ENCODE results near the gene RTKN.
"Not testable (repeated sequence)": the region's sequence is repeated elsewhere in the genome, so short reads cannot be mapped to it uniquely, and the experiment has no call there.

The RTKN gene

DNA sequence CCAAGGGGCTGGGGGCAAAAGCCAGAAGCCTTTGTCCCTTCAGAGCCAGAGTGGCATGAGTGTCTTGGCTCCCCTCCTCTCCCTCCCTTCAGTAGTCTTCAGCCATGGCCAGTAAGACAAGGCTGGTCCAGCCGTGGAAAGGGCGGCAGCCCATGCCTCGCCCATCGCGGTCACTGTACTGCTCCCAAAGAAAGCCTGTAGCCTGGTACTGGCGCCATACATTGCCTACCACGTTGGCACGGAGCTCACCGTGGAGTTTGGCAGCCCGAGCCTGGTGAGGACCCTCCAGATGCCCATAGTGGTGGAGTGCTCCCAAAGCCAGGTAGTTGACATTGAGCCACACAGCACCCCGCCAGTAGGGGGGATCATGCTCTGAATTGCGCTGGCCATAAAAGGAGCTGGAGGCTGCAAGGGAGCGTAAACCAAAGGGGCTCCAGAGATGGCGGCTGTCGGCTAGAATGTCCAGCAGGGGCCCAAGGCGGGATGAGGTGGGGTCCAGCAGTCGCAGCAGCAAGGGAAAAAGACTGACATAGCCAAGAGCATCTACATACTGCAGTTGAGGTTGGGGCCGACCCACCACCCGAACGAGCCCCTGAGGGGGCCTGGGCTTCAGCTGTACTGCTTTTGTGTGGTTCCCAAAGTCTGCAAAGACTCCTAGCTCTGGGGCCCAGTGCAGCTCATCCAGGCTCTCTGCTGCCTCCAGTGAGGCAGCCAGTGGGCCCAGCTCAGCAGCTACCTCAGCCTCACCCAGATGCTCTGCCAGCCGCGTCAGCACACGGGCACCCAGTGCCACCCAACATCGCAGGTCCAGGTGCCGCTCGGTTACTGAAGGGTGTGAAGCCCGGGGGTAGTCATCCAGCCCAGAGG, 19.7 kb upstream of the RTKN start:
- peak; percentile 29 for DNase-seq

- DNase-seq, result not testable (repeated sequence)
These were observed 18.4 kb upstream of the RTKN start for GRCh38 chr2:74460187-74460586.

- not testable (repeated sequence) for DNase-seq
These were observed 17.9 kb upstream of the RTKN start for GRCh38 chr2:74459503-74460118.

- DNase-seq, result peak; percentile 51
These were observed 17.2 kb upstream of the RTKN start for GRCh38 chr2:74458938-74459363.

- DNase-seq, result peak; percentile 100
These were observed 16.6 kb upstream of the RTKN start, which contains the start of gene WBP1 for GRCh38 chr2:74458132-74458937. Gene WBP1 (plus strand): TSS chr2:74458438. CDS start chr2:74458603, 165 bp downstream.

DNA sequence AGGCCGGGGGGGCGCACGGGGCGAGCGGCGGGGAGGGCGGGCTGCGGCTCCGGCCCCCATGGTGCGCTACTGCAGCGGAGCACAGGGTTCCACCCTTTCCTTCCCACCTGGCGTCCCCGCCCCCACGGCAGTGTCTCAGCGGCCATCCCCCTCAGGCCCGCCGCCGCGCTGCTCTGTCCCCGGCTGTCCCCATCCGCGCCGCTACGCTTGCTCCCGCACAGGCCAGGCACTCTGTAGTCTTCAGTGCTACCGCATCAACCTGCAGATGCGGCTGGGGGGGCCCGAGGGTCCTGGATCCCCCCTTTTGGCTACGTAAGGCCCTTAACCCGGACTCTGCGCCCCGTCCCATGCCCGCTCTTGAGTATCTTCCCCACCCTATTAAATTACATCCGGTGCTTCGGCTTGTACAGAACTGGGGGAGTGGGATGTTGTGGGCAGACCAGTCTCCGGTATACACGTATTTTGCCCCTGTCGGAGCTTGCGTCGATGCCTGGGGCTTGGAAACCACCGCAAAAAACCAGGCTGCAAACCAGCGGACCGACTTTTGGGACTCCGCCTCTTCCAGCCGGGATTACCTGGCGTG, 15.9 kb upstream of the RTKN start:
- DNase-seq, result peak; percentile 91

- no peak for DNase-seq
These were observed 15.4 kb upstream of the RTKN start for GRCh38 chr2:74457129-74457548.

DNA sequence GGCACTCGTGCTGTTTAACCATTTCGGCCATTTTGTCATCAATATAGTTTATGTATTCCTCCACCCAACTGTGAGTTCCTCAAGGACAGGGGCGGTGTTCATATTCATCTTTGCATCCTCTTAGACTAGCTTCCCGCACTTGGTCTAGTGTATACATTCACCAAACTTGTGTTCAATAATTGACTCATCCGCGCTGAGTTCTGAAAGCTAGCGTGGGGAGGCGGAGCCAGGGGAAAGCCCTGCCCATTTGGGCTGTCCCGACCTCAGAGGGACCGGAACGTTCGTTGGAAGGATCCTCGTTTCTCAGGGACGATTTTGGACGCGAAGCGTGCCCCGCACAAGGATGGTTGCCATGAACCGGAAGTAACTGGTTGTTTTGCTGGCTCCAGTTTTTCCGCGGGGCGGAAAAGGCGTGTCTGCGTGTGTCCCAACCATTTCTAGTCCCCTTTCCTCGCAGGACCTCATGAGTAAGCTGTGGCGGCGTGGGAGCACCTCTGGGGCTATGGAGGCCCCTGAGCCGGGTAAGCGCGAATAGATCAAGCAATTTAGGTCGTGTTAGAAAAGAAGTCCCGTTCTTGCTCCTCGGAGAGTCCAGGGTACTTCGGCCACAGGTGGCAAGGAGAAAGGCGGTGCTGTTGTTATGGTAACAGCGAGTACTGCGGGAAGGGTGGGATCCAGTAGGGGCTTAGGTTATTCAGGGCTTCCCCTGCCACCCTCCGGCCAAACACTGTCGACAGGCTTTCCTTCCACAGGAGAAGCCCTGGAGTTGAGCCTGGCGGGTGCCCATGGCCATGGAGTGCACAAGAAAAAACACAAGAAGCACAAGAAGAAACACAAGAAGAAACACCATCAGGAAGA, 13.1 kb upstream of the RTKN start, which contains the start of gene INO80B:
Gene INO80B, plus strand, starts transcription at position 434 of the 858 bp plus-strand sequence. Its CDS starts 30 bp downstream, at position 464.
- peak; percentile 99 for DNase-seq

DNA sequence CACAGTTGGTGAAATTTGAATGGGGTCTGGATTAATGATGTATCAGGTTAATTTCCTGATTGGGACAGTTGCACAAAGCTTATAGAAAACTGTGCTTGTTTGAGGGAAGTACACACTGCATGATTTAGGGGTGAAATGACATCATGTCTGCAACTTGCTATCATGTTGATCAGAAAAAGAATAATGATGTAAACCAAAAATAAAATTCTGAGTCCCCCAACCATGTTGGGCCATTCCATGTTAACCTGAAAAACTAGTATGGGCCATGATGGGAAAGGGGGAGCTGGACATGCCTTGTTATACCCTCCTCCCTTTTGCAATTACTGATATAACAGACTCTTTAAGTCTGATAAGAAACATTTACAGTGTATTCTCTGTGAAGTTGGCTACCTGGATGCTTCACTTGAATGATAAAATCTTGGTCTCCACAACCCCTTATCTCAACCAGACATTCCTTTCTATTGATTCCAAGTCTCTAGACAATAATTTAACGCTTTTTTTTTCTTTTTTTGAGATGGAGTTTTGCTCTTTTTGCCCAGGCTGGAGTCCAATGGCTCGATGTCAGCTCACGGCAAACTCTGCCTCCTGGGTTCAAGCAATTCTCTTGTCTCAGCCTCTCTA, 8.9 kb upstream of the RTKN start:
- no peak for DNase-seq

- no peak for DNase-seq
These were observed 7.0 kb upstream of the RTKN start for GRCh38 chr2:74448771-74449170.

GRCh38 chr2:74447230-74447999, 5.7 kb upstream of the RTKN start:
- no peak for DNase-seq

GRCh38 chr2:74444498-74445318, 3.0 kb upstream of the RTKN start:
- no peak for DNase-seq

GRCh38 chr2:74442483-74443297, 953 bp upstream of the RTKN start:
- DNase-seq, result not testable (repeated sequence)

- DNase-seq, result no peak
These were observed 507 bp downstream of the RTKN start for GRCh38 chr2:74441170-74441689.

- peak; percentile 92 for DNase-seq
These were observed 1.2 kb downstream of the RTKN start for GRCh38 chr2:74440378-74441169.

- no peak for DNase-seq
These were observed 1.8 kb downstream of the RTKN start for GRCh38 chr2:74439803-74440377.

- DNase-seq, result no peak
These were observed 2.4 kb downstream of the RTKN start for GRCh38 chr2:74439373-74439772.
